HepG2 (cell line): Measurements from ENCODE around the gene CES5A. TPM values are rescaled to one million over a fixed set of nuclear protein-coding genes. Genes with fewer than 3 reads are reported as not detected.
A peak's percentile ranks its signal among the peaks of the same experiment; 100 is the strongest.
"Not testable (repeated sequence)": the region's sequence is repeated elsewhere in the genome, so short reads cannot be mapped to it uniquely, and the experiment has no call there.

Source experiments
- ATAC-seq: fragments of 200-7000 bp; cut with Tn5 transposase; 3 replicates; pipeline ENCODE4 v1.9.1; 2020; ENCODE audit warnings: mild to moderate bottlenecking, moderate library complexity
- BruUV-seq: library from RNA; stranded (reverse); fragments of 400-500 nt; replicated peaks from 2 replicates; lab custom pipeline; 2021; lab: Mats Ljungman, UMichigan
- CTCF ChIA-PET: fragments of 300-600 bp; formaldehyde crosslinking; extraction: SDS; loops from one replicate; lab custom pipeline; 2021; ENCODE audit warnings: low total read pairs, inconsistent platforms, low intra/inter-chr PET ratio; lab: Yijun Ruan, JAX
- POLR2A ChIA-PET: fragments of 350-600 bp; sonication (Branson Sonifier 250); formaldehyde crosslinking; loops from one replicate; lab custom pipeline; 2020; ENCODE audit warnings: antibody characterized with exemption, inconsistent platforms; lab: Yijun Ruan, JAX
- DNase-seq: peaks from one replicate; pipeline ENCODE4 v3.0.0-alpha.2; 2015; ENCODE audit warnings: low spot score
- FAIRE-seq: peaks from 3 replicates; lab custom pipeline; 2011; peaks lifted over from hg19 to GRCh38; lab: Jason Lieb, UNC
- H2AFZ ChIP-seq: one replicate; pipeline ENCODE4 v1.6.1; 2011; ENCODE audit warnings: low read length, inconsistent platforms
- H3K27ac ChIP-seq: fragments of 300-600 bp; 3 replicates; pipeline ENCODE4 v1.8.0; 2011; ENCODE audit warnings: mixed run types, mild to moderate bottlenecking, mixed read lengths, low read length, inconsistent platforms; ENCODE audit not compliant: insufficient read depth; ENCODE audit errors: extremely low read length
- H3K27me3 ChIP-seq, 2 experiments: fragments of 200-600 bp in 1 of 2; 2 replicates in 1 of 2; 3 replicates in 1 of 2; pipeline versions ENCODE4 v1.6.0 to v1.8.0; 2011; ENCODE audit warnings: low read length in 2 of 2, mild to moderate bottlenecking in 2 of 2, moderate library complexity in 2 of 2, inconsistent platforms in 1 of 2; ENCODE audit not compliant: insufficient read depth in 2 of 2, control insufficient read depth in 1 of 2
- H3K36me3 ChIP-seq, 2 experiments: fragments of 200-600 bp in 1 of 2; replicated peaks in 1 of 2; 2 replicates in 1 of 2; 3 replicates in 1 of 2; pipeline versions ENCODE4 v1.5.1 to v1.8.0; 2011; ENCODE audit warnings: low read length in 2 of 2, inconsistent platforms in 1 of 2; ENCODE audit not compliant: insufficient read depth in 2 of 2, control insufficient read depth in 1 of 2
- H3K4me1 ChIP-seq: 2 replicates; pipeline ENCODE4 v1.5.1; 2012; ENCODE audit warnings: low read length, inconsistent platforms; ENCODE audit not compliant: insufficient read depth
- H3K4me2 ChIP-seq: 2 replicates; pipeline ENCODE4 v1.6.0; 2011; ENCODE audit warnings: low read depth, low read length, inconsistent platforms
- H3K4me3 ChIP-seq, 3 experiments: fragments of 200-600 bp in 1 of 3; sonication (generic), shearing (Covaris generic) in 1 of 3; replicated peaks in 1 of 3; 2 replicates each; pipeline ENCODE4 v1.5.1; 2011 to 2016; ENCODE audit warnings: low read length in 3 of 3, inconsistent platforms in 2 of 3, low read depth in 2 of 3, mild to moderate bottlenecking in 2 of 3, control low read depth in 1 of 3, mixed read lengths in 1 of 3; ENCODE audit not compliant: insufficient read depth in 1 of 3
- H3K79me2 ChIP-seq: one replicate; pipeline ENCODE4 v1.6.1; 2011; ENCODE audit warnings: low read length, inconsistent platforms; ENCODE audit not compliant: insufficient read depth
- H3K9ac ChIP-seq: 2 replicates; pipeline ENCODE4 v1.6.0; 2011; ENCODE audit warnings: mild to moderate bottlenecking, low read depth, low read length, inconsistent platforms; ENCODE audit not compliant: insufficient read depth
- H3K9me3 ChIP-seq: 2 replicates; pipeline ENCODE4 v1.5.1; 2012; ENCODE audit warnings: mild to moderate bottlenecking, low read length
- H4K20me1 ChIP-seq: 2 replicates; pipeline ENCODE4 v1.6.0; 2011; ENCODE audit warnings: inconsistent platforms, mild to moderate bottlenecking, low read length, moderate library complexity; ENCODE audit not compliant: insufficient read depth
- BHLHE40 ChIP-seq: IDR thresholded peaks from 2 replicates; pipeline ENCODE4 v1.6.1; 2011; ENCODE audit warnings: low read length, improper control_type of control experiment
- CC2D1A ChIP-seq: sonication (generic); formaldehyde crosslinking; IDR thresholded peaks from 2 replicates; pipeline ENCODE4 v1.8.1; 2023; ENCODE audit warnings: mild to moderate bottlenecking, missing genetic modification reagents
- CENPX ChIP-seq: sonication (generic); formaldehyde crosslinking; IDR thresholded peaks from 2 replicates; pipeline ENCODE4 v1.9.0; 2021; ENCODE audit warnings: mild to moderate bottlenecking, missing genetic modification reagents, moderate library complexity
- CHD2 ChIP-seq: IDR thresholded peaks from 2 replicates; pipeline ENCODE4 v1.6.1; 2011; ENCODE audit warnings: low read depth, low read length, improper control_type of control experiment
- KAT8 ChIP-seq: IDR thresholded peaks from 2 replicates; pipeline ENCODE4 v1.6.1; 2016; ENCODE audit warnings: missing genetic modification reagents, missing compliant biosample characterization
- MAFK ChIP-seq, 2 experiments: IDR thresholded peaks in 1 of 2; conservative IDR thresholded peaks in 1 of 2; 2 replicates each; pipeline ENCODE4 v1.6.1; 2011; ENCODE audit warnings: improper control_type of control experiment in 2 of 2, low read length in 2 of 2
- MED8 ChIP-seq: sonication (generic); formaldehyde crosslinking; IDR thresholded peaks from 2 replicates; pipeline ENCODE4 v1.8.1; 2023; ENCODE audit warnings: mild to moderate bottlenecking, missing genetic modification reagents; ENCODE audit not compliant: insufficient replicate concordance
- MXD4 ChIP-seq: IDR thresholded peaks from 2 replicates; pipeline ENCODE4 v1.6.1; 2016; ENCODE audit warnings: mild to moderate bottlenecking, missing biosample characterization, missing genetic modification reagents
- PHB2 ChIP-seq: fragments of 450-650 bp; IDR thresholded peaks from 2 replicates; pipeline ENCODE4 v1.6.1; 2018; ENCODE audit not compliant: partially characterized antibody
- PHF8 ChIP-seq: sonication (generic); formaldehyde crosslinking; IDR thresholded peaks from 2 replicates; pipeline ENCODE4 v1.5.0; 2020; ENCODE audit warnings: missing genetic modification reagents
- SIN3A ChIP-seq: IDR thresholded peaks from 2 replicates; pipeline ENCODE4 v1.6.1; 2011; ENCODE audit warnings: low read depth, mild to moderate bottlenecking, control low read depth, low read length, borderline replicate concordance
- TOPORS ChIP-seq: sonication (generic); formaldehyde crosslinking; IDR thresholded peaks from 2 replicates; pipeline ENCODE4 v1.8.0; 2023; ENCODE audit warnings: mild to moderate bottlenecking, missing genetic modification reagents
- ZNF446 ChIP-seq: sonication (generic); formaldehyde crosslinking; IDR thresholded peaks from 2 replicates; pipeline ENCODE4 v1.5.0; 2020; ENCODE audit warnings: mild to moderate bottlenecking, missing genetic modification reagents
- ZNF552 ChIP-seq: sonication (generic); formaldehyde crosslinking; IDR thresholded peaks from 2 replicates; pipeline ENCODE4 v1.9.0; 2022; ENCODE audit warnings: missing genetic modification reagents, mild to moderate bottlenecking, borderline replicate concordance
- ZNF720 ChIP-seq: sonication (generic); formaldehyde crosslinking; IDR thresholded peaks from 2 replicates; pipeline ENCODE4 v1.4.0; 2020; ENCODE audit warnings: missing genetic modification reagents
- ZNF747 ChIP-seq: sonication (generic); formaldehyde crosslinking; IDR thresholded peaks from 2 replicates; pipeline ENCODE4 v1.8.1; 2023; ENCODE audit warnings: missing genetic modification reagents, mild to moderate bottlenecking, borderline replicate concordance
- WGBS: methylation state at CpG from one replicate; pipeline ENCODE4 v1.1.6; 2017; ENCODE audit warnings: low lambda C conversion rate; 5-methylcytosine and 5-hydroxymethylcytosine counted together
- in situ Hi-C: cut with HindIII; loops from 2 replicates; pipeline ENCODE4 v1.10.0; 2017; ENCODE audit warnings: low pct_unique_long_range_greater_than_20kb; ENCODE audit not compliant: extremely low pct_ligation_motif_present
- intact Hi-C: fragments of 100-400 bp; cut with micrococcal nuclease; formaldehyde crosslinking; loops from one replicate; pipeline ENCODE4 v1.10.0; 2022; ENCODE audit not compliant: unreplicated experiment
- polyA plus RNA-seq, 8 experiments: library from polyadenylated mRNA; depleted of rRNA in 3 of 8; stranded (reverse) in 7 of 8; unstranded in 1 of 8; fragments of >200 nt; fragmentation: Illumina TruSeq in 4 of 8; extraction: Trizol in 4 of 8; gene quantifications; 2 replicates each; pipeline versions ENCODE4 v1.2.1 to v1.2.3, GENCODE V29; 2011 to 2016; ENCODE audit warnings: low read depth in 4 of 8, missing spikeins in 1 of 8, mixed read lengths in 1 of 8; ENCODE audit not compliant: insufficient read depth in 1 of 8
- total RNA-seq, 5 experiments: library from RNA; depleted of rRNA; stranded (reverse); fragments of >200 nt; fragmentation: Illumina TruSeq; extraction: Trizol; gene quantifications; 2 replicates each; pipeline ENCODE4 v1.2.3, GENCODE V29; 2016; ENCODE audit warnings: low read depth in 1 of 5
- TF ChIP-seq, protein P1 (sequence below): sonication (generic); formaldehyde crosslinking; IDR thresholded peaks from 2 replicates; pipeline ENCODE4 v1.8.0; 2022; ENCODE audit warnings: mild to moderate bottlenecking, missing genetic modification reagents, moderate library complexity
- TF ChIP-seq, protein P2 (sequence below): sonication (generic); formaldehyde crosslinking; IDR thresholded peaks from 2 replicates; pipeline ENCODE4 v1.5.0; 2020; ENCODE audit warnings: missing genetic modification reagents

Gene CES5A
- total and polyA plus RNA-seq, 2 of the 13 experiments (the other 11 are each of a cell fraction or from before 2014, with no cell fraction given): not detected

DNA sequence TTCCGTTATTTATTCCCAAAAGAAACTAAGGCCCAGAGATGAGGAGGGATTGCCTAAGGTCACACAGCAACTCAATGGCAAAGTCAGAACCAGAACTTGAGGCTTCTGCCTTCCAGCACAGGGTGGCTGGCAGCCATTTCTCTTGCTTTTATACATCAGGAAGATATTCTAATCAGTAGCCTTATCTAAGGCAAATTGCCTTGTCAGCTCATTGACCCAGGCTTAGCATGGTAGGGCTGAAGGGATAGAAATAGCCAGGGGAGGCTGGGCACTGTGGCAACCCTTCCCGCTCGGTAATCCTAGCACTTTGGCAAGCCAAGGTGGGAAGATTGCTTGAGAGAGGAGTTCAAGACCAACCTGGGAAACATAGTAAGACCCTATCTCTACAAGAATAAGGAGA lies 40.0 kb downstream of the CES5A start:
- H3K27me3 ChIP-seq, H3K36me3 ChIP-seq, H3K4me3 ChIP-seq, POLR2A ChIA-PET, H3K79me2 ChIP-seq, CTCF ChIA-PET, BruUV-seq, H3K9ac ChIP-seq, H4K20me1 ChIP-seq, H3K27ac ChIP-seq, in situ Hi-C loops, FAIRE-seq, DNase-seq, ATAC-seq, H2AFZ ChIP-seq, H3K9me3 ChIP-seq: not testable (repeated sequence)
- 0 out of 2 replicates have a peak overlapping the region, but pooled peaks have one; percentile 39 for H3K4me2 ChIP-seq
- 91% methylated on average over 3 of the region's 3 CpGs for WGBS
- TF ChIP-seq MAFK (conservative IDR thresholded peaks at IDR 0.05 in 1 of 2, IDR thresholded peaks at IDR 0.05 in 1 of 2; ENCODE audit: low read length in 2 of 2): peak in 1 of 2 experiments; percentile 52; a peak in 2 of 4 replicates
- intact Hi-C loops: loop anchor here (5.0 kb wide), 1 partner anchor 213 kb away; no protein-coding TSS in a partner anchor
- H3K4me1 ChIP-seq: peaks cover 54% of the 10 kb centered on the region

DNA sequence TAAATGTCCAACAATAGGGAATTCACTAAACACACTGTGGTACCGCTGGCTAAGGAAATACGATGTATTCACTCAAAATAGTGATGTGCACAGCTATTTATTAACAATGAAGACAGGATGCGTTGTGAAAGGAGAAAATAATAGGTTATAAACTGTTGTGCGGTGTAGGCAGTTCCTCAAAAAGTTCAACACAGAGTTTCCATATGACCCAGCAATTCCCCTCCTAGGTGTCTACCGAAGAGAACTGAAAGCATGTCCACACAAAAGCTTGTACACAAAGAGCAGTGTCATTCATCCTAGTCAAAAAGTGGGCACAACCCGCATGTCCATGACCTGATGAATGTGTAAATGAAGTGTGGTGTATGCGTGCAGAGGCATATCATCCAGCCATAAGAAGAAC lies 41.1 kb downstream of the CES5A start:
- intact Hi-C loops (no loop called here), in situ Hi-C loops (loop anchor here (5.0 kb wide), 1 partner anchor 72 kb away; no protein-coding TSS in a partner anchor)
- POLR2A ChIA-PET: no interaction called here
- H3K9me3 ChIP-seq: no peaks in the 10 kb centered on the region
- H3K4me1 ChIP-seq: peaks cover 54% of the 10 kb centered on the region
- no peak for DNase-seq
- 87% methylated on average over 7 of the region's 7 CpGs for WGBS
- CTCF ChIA-PET: no interaction called here
- no peak overlapping the region for H3K9ac ChIP-seq
- H3K4me2 ChIP-seq: no peak overlapping the region; the same call in 1 of the 2 replicates
- no peaks in the 10 kb centered on the region for H3K27me3 ChIP-seq
- no peak overlapping the region for H3K4me3 ChIP-seq
- ATAC-seq: no peak
- H3K79me2 ChIP-seq: no peaks in the 10 kb centered on the region
- H4K20me1 ChIP-seq: no peaks in the 10 kb centered on the region
- no peak overlapping the region for H2AFZ ChIP-seq
- H3K36me3 ChIP-seq: no peaks in the 10 kb centered on the region
- H3K27ac ChIP-seq: no peak overlapping the region
- BruUV-seq: no TSS peak
- no peak for FAIRE-seq
- TF ChIP-seq ZNF552 (CRISPR knock-in tag): no peak
- no peak for TF ChIP-seq BHLHE40
- TF ChIP-seq, protein P1, sequence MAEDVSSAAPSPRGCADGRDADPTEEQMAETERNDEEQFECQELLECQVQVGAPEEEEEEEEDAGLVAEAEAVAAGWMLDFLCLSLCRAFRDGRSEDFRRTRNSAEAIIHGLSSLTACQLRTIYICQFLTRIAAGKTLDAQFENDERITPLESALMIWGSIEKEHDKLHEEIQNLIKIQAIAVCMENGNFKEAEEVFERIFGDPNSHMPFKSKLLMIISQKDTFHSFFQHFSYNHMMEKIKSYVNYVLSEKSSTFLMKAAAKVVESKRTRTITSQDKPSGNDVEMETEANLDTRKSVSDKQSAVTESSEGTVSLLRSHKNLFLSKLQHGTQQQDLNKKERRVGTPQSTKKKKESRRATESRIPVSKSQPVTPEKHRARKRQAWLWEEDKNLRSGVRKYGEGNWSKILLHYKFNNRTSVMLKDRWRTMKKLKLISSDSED (CRISPR knock-in tag): no peak
- TF ChIP-seq MXD4 (CRISPR knock-in tag): no peak
- TF ChIP-seq CHD2: no peak
- no peak for TF ChIP-seq KAT8
- TF ChIP-seq ZNF747 (CRISPR knock-in tag): no peak
- no peak for TF ChIP-seq ZNF446
- no peak for TF ChIP-seq MED8 (CRISPR knock-in tag)
- TF ChIP-seq, protein P2, sequence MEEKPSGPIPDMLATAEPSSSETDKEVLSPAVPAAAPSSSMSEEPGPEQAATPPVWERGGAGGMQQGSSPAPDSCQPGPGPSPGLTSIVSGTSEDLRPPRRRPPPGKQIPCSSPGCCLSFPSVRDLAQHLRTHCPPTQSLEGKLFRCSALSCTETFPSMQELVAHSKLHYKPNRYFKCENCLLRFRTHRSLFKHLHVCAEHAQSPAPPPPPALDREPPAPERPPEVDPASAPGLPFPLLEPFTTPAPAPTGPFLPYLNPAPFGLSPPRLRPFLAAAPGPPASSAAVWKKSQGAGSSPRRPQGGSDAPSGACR (CRISPR knock-in tag): no peak
- TF ChIP-seq CENPX (CRISPR knock-in tag): no peak
- no peak for TF ChIP-seq SIN3A
- TF ChIP-seq CC2D1A: no peak
- TF ChIP-seq PHB2: no peak
- no peak for TF ChIP-seq PHF8 (CRISPR knock-in tag)
- no peak for TF ChIP-seq ZNF720
- TF ChIP-seq TOPORS (CRISPR knock-in tag): no peak
